DMS 273 treated with DMSO at 0.1 percent for 48 hours (cell line): ENCODE data around the gene NAA15.
"Not testable (repeated sequence)": the region's sequence is repeated elsewhere in the genome, so short reads cannot be mapped to it uniquely, and the experiment has no call there.

Experiments used
- DNase-seq: peaks from one replicate; lab custom pipeline; 2025; lab: John Stamatoyannopoulos, UW

The NAA15 gene

DNA sequence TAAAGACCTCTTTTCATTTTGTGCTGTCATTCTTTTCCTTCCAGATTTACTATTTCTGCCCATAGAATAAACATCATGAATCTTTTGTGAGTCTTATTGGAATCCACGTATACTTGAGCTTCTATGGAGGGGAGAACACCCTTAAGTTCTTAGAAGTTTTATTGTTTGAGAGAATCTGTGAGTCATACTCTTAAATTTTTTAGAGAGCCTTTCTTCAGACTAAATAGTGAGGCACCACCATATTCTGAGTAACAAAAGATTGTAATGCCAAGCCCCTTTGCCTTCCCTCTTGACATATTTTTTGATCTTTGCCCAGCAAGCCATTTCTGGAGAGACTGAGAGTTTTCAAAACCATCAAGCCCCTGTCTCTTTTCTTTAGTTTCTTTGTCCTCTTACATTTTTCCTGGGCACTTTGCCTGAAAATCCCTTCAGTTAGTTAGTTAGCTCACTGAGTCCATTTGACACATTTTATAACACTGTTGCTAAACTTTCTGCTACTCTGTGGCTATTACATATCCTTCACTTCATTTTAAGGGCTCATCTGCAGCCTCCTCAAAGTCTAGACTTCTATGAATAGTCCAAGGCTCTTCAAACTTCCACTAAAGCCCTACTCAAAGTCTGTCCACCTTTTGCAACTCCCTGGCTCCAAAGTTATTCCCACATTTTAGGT lies 66.3 kb downstream of the NAA15 start:
- no peak for DNase-seq

DNA sequence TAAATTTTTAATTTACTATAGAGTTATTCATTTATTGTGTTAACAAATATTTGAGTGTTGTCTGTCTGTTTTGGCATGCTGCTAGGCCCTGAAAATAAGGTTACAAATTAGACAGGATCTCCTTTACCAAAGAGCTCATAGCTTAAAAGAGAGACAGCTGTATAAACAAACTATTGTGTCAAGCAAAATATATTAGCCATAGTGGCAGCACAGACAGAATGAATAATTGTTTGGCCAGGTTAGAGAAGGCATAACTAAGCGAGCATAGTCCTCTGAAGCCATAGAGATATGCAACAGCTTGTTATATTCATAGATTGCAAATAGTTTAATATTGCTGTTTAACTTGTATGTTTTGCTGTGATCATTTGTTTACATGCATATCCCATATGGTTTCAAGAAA lies 67.7 kb downstream of the NAA15 start:
- no peak for DNase-seq

DNA sequence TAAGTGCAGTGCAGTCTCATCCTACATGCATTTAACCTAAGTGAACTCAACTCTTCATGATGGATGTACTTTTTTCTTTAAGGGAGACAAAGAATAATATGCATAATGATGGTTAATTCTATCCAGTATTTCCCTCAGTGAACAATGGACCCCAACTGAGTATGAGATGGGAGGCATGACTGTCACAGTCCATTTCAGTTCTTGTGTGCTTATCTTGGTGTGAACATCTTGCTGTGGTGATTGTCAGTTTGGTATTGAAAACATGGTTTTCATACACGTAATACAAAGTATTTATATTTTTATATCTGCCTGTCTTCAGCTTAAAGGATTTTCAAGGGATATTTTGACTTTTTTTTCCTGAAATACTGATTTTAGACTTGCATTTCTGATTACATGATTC lies 72.9 kb downstream of the NAA15 start:
- DNase-seq: no peak

GRCh38 chr4:139386421-139386820 lies 85.1 kb downstream of the NAA15 start:
- DNase-seq: no peak

GRCh38 chr4:139389102-139389501 lies 87.8 kb downstream of the NAA15 start:
- no peak for DNase-seq

DNA sequence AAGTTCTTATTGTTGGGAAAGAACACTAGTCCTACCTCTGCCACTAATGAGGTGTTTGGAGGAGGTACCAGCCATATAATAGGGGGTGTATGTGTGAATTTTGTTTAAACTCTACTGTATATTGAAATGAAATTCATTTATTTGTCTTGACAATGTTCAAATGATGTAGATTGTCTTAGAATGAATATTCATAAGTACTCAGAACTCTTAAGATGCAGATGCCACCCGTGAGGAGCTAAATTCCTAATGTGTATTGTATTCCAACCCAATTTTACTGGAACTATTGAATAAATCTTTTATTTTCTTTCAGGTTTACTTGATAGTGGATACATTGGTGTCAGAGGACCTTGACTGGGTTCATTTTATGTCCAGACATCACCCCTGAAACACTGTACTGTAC lies 88.7 kb downstream of the NAA15 start:
- DNase-seq: no peak

- no peak for DNase-seq
Observed at GRCh38 chr4:139391731-139392130, 90.4 kb downstream of the NAA15 start.

DNA sequence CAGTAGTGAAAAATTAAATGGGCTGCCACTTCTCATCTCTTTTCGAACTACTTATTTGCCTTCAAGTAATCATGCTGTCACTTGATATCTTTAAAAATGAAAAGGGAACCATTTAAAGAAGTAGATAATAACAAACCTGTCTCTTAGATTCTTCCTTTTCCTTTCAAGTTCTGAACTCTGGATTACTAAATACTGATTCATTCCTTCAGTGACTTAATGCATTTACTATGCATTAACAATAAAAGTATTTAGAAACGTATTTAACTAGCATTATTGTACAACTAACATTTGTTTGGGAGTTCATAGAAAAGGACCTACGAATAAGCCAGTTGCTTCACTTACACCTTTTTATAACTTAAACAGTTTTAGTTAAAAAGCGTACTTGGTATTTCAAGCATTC lies 91.5 kb downstream of the NAA15 start:
- DNase-seq: no peak

DNA sequence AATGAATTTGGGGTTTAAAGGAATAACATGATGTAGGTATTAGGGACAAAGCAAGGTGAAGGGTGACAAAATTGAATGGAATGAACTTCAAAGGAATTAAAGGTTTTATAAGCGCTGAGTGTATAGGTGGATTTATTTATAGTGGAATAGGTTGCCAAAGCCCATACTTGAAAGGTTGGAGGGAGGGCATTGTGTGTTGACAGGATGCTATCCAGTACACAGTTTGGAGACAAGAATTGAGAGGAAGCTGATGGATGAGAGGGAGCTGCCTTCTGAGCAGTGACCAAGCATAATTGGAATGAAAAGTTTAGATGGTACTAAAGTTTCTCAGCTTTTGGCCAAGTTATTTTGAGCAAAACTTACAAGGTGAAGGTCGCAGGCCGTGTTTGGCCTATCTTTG lies 100.1 kb downstream of the NAA15 start:
- DNase-seq: no peak

DNA sequence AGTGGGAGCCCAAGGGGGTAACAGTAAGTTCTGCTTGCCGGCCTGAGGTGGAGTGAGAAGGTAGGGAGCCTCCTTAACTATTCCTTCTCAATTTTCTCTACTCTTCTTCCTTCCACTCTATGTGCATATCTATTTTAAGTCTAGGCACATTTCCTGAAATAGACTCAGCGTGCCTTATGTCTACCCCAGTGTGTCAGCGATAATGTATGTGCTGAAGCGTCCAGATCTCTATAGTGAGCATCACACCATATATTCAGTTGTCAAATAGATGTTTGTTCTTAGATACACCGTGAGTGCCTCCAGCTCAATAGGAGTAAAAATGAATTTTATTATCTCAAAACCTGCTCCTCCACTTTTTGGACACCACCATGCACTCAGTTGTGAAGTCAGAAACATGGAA lies 101.1 kb downstream of the NAA15 start:
- DNase-seq: no peak

DNA sequence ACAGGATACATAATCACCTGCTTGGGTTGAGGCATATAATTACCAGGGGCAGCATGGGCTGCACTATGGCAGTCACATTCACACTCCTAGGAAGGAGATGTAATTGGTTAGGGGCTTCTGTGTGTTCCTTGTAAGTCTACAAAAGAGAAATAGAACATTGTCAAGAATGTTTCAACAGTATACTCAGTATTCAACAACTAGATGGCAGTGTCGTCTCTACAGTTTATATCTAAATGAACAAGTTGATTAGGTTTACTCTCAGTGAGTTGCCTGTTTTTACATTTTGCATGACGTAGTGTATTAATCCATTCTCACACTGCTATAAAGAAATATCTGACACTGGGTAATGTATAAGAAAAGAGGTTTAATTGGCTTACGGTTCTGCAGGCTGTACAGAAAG lies 102.2 kb downstream of the NAA15 start:
- peak; percentile 1 for DNase-seq

DNA sequence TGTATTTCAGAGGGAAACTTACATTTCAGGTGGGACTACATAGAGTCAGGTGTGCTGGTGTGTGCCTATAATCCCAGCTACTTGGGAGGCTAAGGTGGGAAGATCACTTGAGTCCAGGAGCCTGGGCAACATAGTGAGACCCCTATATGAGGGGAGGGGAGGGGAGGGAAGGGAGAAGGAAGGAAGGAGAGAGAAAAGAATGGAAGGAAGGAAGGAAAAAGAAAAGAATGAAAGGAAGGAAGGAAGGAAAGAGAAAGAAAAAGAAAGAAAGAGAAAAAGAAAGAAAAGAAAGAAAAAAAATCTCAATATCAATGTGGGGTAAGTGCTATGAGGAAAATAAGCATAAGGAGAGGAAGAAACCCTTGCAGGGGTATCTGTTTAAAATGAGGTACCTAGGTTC lies 109.0 kb downstream of the NAA15 start:
- DNase-seq: no peak

DNA sequence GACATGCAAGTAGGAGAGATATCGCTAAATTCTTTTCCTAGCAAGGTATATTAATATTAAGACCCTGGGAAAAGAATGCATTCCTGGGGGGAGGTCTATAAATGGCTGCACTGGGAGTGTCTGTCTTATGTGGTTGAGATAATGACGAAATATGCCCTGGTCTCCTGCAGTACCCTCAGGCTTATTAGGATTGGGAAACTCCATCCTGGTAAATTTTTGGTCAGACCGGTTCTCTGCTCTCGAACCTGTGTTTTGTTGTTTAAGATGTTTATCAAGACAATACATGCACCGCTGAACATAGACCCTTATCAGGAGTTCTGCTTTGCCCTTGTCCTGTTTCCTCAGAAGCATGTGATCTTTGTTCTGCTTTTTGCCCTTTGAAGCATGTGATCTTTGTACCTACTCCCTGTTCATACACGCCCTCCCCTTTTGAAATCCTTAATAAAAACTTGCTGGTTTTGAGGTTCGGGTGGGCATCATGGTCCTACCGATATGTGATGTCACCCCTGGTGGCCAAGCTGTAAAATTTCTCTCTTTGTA lies 113.4 kb downstream of the NAA15 start:
- not testable (repeated sequence) for DNase-seq

DNA sequence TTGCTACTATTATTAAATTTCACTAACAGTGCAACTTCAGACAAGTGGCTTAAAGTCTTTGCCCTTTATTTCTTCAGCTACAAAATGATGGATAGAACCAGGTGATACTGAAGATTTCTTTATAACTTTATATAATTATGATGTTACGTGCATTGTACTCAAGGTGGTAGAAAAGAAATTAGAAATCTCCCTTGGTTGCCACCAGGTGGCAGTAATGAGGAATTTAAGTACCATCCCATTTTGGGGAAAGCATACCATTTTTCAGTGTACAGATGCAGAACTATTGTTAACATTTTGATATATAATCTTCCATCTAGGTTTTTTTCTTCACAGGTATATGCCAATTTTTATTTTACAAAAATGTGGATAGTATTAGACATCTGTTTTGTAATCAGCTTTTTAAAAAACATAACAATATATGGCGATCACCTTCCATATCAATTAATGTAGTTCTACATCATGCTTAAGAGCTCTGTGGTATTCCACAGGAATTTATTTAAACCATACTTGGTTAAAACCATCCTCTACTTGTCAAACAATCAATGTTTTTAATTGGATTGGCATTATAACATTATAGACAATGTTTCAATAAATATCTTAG lies 114.9 kb downstream of the NAA15 start:
- peak; percentile 5 for DNase-seq

DNA sequence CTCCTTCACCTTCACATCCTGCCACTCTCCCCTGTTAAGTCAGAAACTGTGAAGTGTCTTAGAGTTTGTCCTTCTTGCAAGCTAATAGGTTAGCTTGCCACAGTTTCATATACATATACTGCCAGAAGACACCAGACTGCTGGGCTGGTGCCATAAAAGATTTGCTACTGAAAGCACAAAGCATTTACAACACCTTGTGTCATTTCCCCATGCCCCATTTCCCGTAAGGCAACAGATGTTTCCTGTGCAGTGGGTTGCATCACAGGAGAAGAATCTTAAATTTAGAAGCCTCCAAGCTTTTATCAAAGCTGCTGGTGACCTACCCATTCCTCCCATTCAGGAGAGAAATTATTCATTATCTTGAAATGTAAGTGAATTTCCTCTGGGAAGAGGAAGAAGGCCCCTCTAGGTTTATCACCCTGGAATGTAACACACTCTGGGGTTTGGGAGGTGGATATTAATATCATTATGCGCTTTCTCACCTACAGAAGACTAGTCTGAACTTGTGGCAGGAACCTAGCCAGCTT lies 118.1 kb downstream of the NAA15 start:
- peak; percentile 58 for DNase-seq

DNA sequence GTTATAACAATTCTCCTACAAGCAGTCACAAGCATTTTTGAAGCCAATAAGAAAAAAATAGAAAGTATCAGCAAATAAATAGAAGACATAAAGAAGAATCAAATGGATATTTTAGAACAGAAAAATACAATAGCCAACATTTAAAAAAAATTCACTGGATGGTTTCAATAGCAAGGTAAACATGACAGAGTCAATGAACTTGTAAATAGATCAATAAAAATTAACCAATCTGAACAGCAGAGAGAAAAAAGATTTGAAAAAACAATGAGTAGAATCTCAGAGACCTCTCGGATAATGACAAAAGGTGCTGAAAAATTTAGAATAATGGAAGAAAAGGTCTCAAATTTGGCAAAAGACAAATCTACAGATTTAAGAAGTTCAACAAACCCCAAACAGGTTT lies 119.3 kb downstream of the NAA15 start:
- DNase-seq: no peak

GRCh38 chr4:139436122-139436521 lies 134.8 kb downstream of the NAA15 start:
- no peak for DNase-seq

GRCh38 chr4:139438141-139438540 lies 136.8 kb downstream of the NAA15 start:
- no peak for DNase-seq

DNA sequence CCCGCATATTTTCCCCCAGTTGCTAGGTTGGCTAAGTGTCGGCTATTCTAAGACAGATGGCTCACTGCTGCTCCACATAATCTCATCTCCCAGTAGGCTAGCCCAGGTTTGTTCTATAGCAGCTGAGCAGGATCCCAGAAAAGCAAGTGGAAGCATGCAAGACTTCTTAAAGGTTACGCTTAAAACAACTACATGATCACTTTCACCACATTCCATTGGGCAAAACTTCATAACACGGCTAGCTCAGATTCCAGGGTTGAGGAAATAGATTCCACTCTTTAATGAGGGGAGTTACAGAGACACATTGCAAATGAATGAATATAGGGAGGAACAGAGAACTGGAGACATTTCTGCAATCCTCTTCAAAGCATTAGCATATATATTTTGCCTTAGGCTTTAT lies 139.7 kb downstream of the NAA15 start:
- DNase-seq: no peak

DNA sequence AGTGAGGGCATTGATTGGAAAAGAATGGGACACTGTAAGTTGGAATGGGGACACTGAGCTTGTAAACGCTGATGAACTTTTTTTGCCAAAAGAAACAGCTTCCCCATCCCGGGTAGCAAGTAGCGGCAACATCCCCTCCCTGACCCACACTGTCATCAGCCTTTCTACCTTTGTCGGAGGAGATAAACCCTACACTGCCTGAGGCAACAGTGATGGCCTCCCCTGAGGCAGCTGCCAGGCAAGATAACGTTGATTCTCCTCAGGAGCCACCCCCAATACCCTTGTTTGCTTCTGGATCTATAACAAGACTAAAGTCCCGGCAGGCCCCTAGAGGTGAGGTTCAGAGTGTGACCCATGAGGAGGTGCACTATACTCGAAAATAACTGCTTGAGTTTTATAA lies 142.4 kb downstream of the NAA15 start:
- DNase-seq: no peak

DNA sequence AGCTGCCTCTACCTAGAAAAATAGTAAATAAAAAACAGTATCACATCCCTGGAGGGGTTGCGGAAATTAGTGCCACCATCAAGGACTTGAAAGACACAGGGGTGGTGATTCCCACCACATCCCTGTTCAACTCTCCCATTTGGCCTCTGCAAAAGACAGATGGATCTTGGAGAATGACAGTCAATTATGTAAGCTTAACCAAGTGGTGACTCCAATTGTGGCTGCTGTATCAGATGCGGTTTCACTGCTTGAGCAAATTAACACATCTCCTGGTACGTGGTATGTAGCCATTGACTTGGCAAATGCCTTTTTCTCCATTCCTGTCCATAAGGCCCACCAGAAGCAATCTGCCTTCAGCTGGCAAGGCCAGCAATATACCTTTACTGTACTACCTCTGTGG lies 143.6 kb downstream of the NAA15 start:
- DNase-seq: not testable (repeated sequence)

DNA sequence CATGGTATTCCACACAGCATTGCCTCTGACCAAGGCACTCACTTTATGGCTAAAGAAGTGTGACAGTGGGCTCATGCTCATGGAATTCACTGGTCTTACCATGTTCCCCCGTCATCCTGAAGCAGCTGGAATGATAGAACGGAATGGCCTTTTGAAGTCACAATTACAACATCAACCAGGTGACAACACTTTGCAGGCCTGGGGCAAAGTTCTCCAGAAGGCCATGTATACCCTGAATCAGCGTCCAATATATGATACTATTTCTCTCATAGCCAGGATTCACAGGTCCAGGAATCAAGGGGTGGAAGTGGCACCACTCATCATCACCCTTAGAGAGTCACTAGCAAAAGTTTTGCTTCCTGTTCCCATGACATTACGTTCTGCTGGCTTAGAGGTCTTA lies 145.8 kb downstream of the NAA15 start:
- DNase-seq: not testable (repeated sequence)

- DNase-seq: no peak
Observed at GRCh38 chr4:139450586-139450985, 149.3 kb downstream of the NAA15 start.

GRCh38 chr4:139451997-139452396 lies 150.7 kb downstream of the NAA15 start:
- DNase-seq: no peak
